ENCODE data around the gene SMURF1.

SMURF1 gene

DNA sequence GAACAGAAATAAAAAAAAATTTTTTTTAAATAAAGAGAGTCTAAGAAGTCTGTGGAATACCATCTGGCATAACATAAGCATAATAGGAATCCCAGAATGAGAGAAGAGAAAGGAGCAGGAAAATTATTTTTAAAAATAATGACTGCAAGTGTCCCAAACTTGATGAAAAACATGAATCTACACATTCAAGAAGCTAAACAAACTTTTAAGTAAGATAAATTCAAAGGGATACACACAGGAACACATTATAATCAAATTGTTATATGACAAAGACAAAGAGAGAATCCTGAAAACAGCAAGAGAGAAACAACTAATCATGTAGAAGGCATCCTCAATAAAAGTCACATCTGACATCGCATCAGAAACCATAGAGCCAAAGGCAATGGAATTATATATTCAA lies 30.9 kb downstream of the SMURF1 start:
- no peak for DNase-seq (ENCODE audit: extremely low read depth, low read depth)
- TF ChIP-seq, protein P1, sequence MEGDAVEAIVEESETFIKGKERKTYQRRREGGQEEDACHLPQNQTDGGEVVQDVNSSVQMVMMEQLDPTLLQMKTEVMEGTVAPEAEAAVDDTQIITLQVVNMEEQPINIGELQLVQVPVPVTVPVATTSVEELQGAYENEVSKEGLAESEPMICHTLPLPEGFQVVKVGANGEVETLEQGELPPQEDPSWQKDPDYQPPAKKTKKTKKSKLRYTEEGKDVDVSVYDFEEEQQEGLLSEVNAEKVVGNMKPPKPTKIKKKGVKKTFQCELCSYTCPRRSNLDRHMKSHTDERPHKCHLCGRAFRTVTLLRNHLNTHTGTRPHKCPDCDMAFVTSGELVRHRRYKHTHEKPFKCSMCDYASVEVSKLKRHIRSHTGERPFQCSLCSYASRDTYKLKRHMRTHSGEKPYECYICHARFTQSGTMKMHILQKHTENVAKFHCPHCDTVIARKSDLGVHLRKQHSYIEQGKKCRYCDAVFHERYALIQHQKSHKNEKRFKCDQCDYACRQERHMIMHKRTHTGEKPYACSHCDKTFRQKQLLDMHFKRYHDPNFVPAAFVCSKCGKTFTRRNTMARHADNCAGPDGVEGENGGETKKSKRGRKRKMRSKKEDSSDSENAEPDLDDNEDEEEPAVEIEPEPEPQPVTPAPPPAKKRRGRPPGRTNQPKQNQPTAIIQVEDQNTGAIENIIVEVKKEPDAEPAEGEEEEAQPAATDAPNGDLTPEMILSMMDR (IDR thresholded peaks at IDR 0.05; ENCODE audit: low read depth, low read length, missing control alignments): no peak
- H3K4me3 ChIP-seq (replicated peaks; ENCODE audit: low read depth, low read length): no peak overlapping the region

DNA sequence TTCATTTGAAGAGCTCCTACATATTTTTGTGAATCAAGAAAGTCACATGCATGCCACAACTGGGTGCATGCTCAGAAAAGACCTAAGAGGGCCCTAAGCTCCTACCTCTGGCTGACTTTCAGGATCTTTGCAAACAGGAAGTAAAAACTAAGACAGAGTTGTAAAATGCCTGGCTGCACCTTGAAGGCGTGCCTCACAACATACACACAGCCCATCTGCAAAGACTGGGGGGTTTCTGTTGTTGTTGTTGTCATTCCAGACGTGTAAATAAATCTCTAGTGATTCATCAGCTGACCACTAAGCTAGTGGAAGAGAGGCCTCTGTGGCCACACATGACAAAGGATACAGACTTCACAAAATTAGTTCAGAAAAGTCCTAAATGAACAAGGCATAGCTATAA lies 31.8 kb downstream of the SMURF1 start:
- no peak for DNase-seq (ENCODE audit: extremely low read depth, low read depth)
- TF ChIP-seq, protein P1 (IDR thresholded peaks at IDR 0.05; ENCODE audit: low read depth, low read length, missing control alignments): no peak
- H3K4me3 ChIP-seq (replicated peaks; ENCODE audit: low read depth, low read length): no peak overlapping the region

GRCh38 chr7:99111591-99111990 lies 32.3 kb downstream of the SMURF1 start:
- no peak for DNase-seq (ENCODE audit: extremely low read depth, low read depth)
- TF ChIP-seq, protein P1 (IDR thresholded peaks at IDR 0.05; ENCODE audit: low read depth, low read length, missing control alignments): no peak
- H3K4me3 ChIP-seq (replicated peaks; ENCODE audit: low read depth, low read length): no peak overlapping the region

DNA sequence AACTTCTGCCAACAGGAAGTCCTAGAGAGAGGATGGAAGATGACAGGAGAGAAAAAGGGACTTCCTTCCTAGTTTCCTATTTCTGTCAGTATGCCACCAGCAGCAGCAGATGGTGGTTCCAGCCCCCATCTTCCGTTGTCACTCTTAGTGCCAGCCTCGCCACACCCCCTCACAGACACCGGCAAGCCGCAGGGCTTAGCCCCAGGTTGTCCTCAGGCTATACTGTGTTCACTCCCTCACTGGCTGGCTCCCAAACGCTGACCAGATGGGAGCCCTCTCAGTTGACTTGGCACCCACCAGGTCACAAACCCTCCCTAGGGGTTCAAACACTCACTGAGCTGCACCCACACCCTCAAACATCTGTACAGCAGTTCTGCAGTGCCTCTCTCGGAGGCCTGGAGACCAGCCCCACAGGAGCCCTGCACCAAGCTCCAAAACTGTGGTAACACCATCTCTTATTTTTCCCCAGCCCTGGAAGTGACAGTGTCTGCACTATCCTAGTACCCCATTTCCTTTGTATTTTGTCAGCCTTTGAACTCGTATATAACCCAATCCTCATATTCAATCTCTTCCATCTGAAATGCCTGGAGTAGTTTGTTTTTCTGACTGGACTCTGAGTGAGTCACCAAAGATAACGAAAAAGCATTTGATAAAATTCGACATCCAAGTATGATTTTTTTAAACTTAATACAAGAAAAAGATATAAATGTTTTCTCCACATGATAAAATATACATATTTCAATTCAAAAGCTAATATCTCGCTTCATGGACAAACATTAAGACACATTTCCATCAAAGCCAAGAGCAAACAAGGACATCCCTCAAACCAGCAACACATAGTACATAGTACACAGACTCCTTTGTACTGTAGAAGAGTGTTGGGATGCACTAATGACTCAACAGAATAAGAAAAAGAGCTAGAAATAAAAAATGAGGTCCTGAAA lies 34.5 kb downstream of the SMURF1 start:
- no peak for DNase-seq (ENCODE audit: extremely low read depth, low read depth)
- H3K4me3 ChIP-seq (replicated peaks; ENCODE audit: low read depth, low read length): peak overlapping the region; percentile 4; the same call in 1 of the 2 replicates
- TF ChIP-seq, protein P1 (IDR thresholded peaks at IDR 0.05; ENCODE audit: low read depth, low read length, missing control alignments): no peak

DNA sequence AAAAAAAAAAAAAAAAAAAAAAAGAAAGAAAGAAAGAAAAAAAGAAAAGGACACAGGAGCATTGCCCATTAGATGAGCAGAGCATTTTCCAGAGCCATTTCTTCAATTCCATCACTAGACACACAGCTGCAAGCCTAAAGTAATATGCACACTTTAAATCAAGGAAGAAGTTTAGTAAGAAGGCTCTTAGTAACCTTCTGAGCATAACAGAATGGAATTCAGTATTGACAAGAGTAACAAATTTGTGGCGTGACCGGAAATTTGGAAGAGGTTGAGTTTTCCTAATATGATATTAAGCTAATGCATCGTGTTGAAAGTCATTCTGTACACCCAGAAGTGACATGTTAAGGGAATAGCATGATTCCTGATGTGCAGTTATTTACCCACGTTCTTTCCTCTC lies 35.3 kb downstream of the SMURF1 start:
- H3K4me3 ChIP-seq (replicated peaks; ENCODE audit: low read depth, low read length): peak overlapping the region; percentile 4; the same call in 1 of the 2 replicates
- no peak for DNase-seq (ENCODE audit: extremely low read depth, low read depth)
- TF ChIP-seq, protein P1 (IDR thresholded peaks at IDR 0.05; ENCODE audit: low read depth, low read length, missing control alignments): no peak

- no peak overlapping the region for H3K4me3 ChIP-seq (replicated peaks; ENCODE audit: low read depth, low read length)
- TF ChIP-seq, protein P1 (IDR thresholded peaks at IDR 0.05; ENCODE audit: low read depth, low read length, missing control alignments): no peak
- no peak for DNase-seq (ENCODE audit: extremely low read depth, low read depth)
These were observed 37.1 kb downstream of the SMURF1 start for GRCh38 chr7:99106821-99107241.
